Hepatocyte (in vitro differentiated cells): Measurements from ENCODE around the gene ETV7.

Source experiments
- EZH2phosphoT487 ChIP-seq: fragments of 200-600 bp; sonication (generic); IDR thresholded peaks from one replicate; pipeline ENCODE4 v1.6.1; 2018; ENCODE audit warnings: antibody characterized with exemption, mild to moderate bottlenecking, low read depth, moderate library complexity; ENCODE audit not compliant: unreplicated experiment, severe bottlenecking
- TF ChIP-seq, protein P1 (sequence below): fragments of 200-600 bp; sonication (generic); IDR thresholded peaks from 2 replicates; pipeline ENCODE4 v1.5.1; 2016; ENCODE audit warnings: antibody characterized with exemption, mild to moderate bottlenecking; ENCODE audit not compliant: poor library complexity

DNA sequence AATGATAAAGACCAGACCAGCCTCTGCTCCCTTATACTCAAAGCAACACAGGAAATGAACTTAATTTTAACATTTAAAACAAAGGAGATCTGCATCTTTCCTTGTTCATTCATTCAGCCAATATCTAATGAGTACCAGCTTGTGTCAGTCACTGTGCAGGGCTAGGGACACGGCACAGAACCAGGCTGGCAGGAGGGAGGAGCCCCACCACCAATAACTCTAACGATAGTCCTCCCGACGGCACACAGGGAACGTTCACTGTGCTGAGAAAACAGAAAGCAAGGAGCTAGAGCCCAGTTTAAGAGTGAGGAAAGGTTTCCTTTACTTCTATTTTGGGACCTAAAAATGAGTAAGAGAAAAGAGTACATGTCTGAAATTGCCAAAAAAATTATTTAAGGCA, 9.9 kb downstream of the ETV7 start:
- TF ChIP-seq, protein P1, sequence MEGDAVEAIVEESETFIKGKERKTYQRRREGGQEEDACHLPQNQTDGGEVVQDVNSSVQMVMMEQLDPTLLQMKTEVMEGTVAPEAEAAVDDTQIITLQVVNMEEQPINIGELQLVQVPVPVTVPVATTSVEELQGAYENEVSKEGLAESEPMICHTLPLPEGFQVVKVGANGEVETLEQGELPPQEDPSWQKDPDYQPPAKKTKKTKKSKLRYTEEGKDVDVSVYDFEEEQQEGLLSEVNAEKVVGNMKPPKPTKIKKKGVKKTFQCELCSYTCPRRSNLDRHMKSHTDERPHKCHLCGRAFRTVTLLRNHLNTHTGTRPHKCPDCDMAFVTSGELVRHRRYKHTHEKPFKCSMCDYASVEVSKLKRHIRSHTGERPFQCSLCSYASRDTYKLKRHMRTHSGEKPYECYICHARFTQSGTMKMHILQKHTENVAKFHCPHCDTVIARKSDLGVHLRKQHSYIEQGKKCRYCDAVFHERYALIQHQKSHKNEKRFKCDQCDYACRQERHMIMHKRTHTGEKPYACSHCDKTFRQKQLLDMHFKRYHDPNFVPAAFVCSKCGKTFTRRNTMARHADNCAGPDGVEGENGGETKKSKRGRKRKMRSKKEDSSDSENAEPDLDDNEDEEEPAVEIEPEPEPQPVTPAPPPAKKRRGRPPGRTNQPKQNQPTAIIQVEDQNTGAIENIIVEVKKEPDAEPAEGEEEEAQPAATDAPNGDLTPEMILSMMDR, result no peak
- TF ChIP-seq EZH2phosphoT487, result no peak
